ENCODE results near the gene RPL41. TPM values are rescaled to one million over a fixed set of nuclear protein-coding genes. Genes with fewer than 3 reads are reported as not detected.

RPL41 gene
- total RNA-seq, 1 donor from 2014 or later, result 3,580 TPM

- no peaks in the 10 kb centered on the region for H3K9me3 Mint-ChIP-seq (ENCODE audit: unreplicated experiment)
- H3K27me3 Mint-ChIP-seq (ENCODE audit: unreplicated experiment), result no peaks in the 10 kb centered on the region
- peaks cover 30% of the 10 kb centered on the region for H3K4me1 Mint-ChIP-seq (ENCODE audit: unreplicated experiment)
- no peak for TF ChIP-seq CTCF (IDR thresholded peaks at IDR 0.05)
- no peak overlapping the region for H3K4me3 Mint-ChIP-seq (ENCODE audit: unreplicated experiment)
- DNase-seq (ENCODE audit: extremely low spot score, unreplicated experiment), result no peak
- H3K36me3 Mint-ChIP-seq (ENCODE audit: unreplicated experiment), result peaks cover 8% of the 10 kb centered on the region
- no peak overlapping the region for H3K27ac Mint-ChIP-seq (ENCODE audit: unreplicated experiment)
These were observed 13.8 kb upstream of the RPL41 start for GRCh38 chr12:56102683-56103065.

- H3K36me3 Mint-ChIP-seq (ENCODE audit: unreplicated experiment), result peaks cover 9% of the 10 kb centered on the region
- peak overlapping the region; percentile 98 for H3K27ac Mint-ChIP-seq (ENCODE audit: unreplicated experiment)
- no peaks in the 10 kb centered on the region for H3K27me3 Mint-ChIP-seq (ENCODE audit: unreplicated experiment)
- H3K9me3 Mint-ChIP-seq (ENCODE audit: unreplicated experiment), result no peaks in the 10 kb centered on the region
- TF ChIP-seq CTCF (IDR thresholded peaks at IDR 0.05), result no peak
- DNase-seq (ENCODE audit: extremely low spot score, unreplicated experiment), result no peak
- H3K4me1 Mint-ChIP-seq (ENCODE audit: unreplicated experiment), result peaks cover 30% of the 10 kb centered on the region
- peak overlapping the region; percentile 95 for H3K4me3 Mint-ChIP-seq (ENCODE audit: unreplicated experiment)
These were observed 13.2 kb upstream of the RPL41 start for GRCh38 chr12:56103066-56103711.

- Mint-ChIP-seq H3K4me3 (ENCODE audit: unreplicated experiment) (peak overlapping the region; percentile 95), H3K27ac (ENCODE audit: unreplicated experiment) (peak overlapping the region; percentile 98), H3K9me3 (ENCODE audit: unreplicated experiment) (no peaks in the 10 kb centered on the region), H3K36me3 (ENCODE audit: unreplicated experiment) (peaks cover 13% of the 10 kb centered on the region), H3K4me1 (ENCODE audit: unreplicated experiment) (peaks cover 30% of the 10 kb centered on the region), H3K27me3 (ENCODE audit: unreplicated experiment) (no peaks in the 10 kb centered on the region)
- no peak for DNase-seq (ENCODE audit: extremely low spot score, unreplicated experiment)
- TF ChIP-seq CTCF (IDR thresholded peaks at IDR 0.05), result no peak
These were observed 12.7 kb upstream of the RPL41 start for GRCh38 chr12:56103823-56104108.

GRCh38 chr12:56104109-56104814 is 12.2 kb upstream of the RPL41 start, which contains the start of gene PA2G4:
PA2G4 (plus strand) TSS chr12:56104559; CDS start chr12:56104738, 179 bp downstream.
- no peaks in the 10 kb centered on the region for H3K27me3 Mint-ChIP-seq (ENCODE audit: unreplicated experiment)
- peak within 1 kb of the TSS; percentile 98 for H3K27ac Mint-ChIP-seq (ENCODE audit: unreplicated experiment)
- H3K9me3 Mint-ChIP-seq (ENCODE audit: unreplicated experiment), result no peaks in the 10 kb centered on the region
- no peak for TF ChIP-seq CTCF (IDR thresholded peaks at IDR 0.05)
- peak; percentile 99 for DNase-seq (ENCODE audit: extremely low spot score, unreplicated experiment)
- H3K36me3 Mint-ChIP-seq (ENCODE audit: unreplicated experiment), result peaks cover 13% of the 10 kb centered on the region
- H3K4me3 Mint-ChIP-seq (ENCODE audit: unreplicated experiment), result peak within 1 kb of the TSS; percentile 95
- peaks cover 30% of the 10 kb centered on the region for H3K4me1 Mint-ChIP-seq (ENCODE audit: unreplicated experiment)

- Mint-ChIP-seq H3K9me3 (ENCODE audit: unreplicated experiment) (no peaks in the 10 kb centered on the region), H3K27me3 (ENCODE audit: unreplicated experiment) (no peaks in the 10 kb centered on the region), H3K27ac (ENCODE audit: unreplicated experiment) (peak overlapping the region; percentile 98), H3K4me1 (ENCODE audit: unreplicated experiment) (peaks cover 30% of the 10 kb centered on the region), H3K4me3 (ENCODE audit: unreplicated experiment) (peak overlapping the region; percentile 95), H3K36me3 (ENCODE audit: unreplicated experiment) (peaks cover 13% of the 10 kb centered on the region)
- TF ChIP-seq CTCF (IDR thresholded peaks at IDR 0.05), result no peak
- DNase-seq (ENCODE audit: extremely low spot score, unreplicated experiment), result no peak
These were observed 11.4 kb upstream of the RPL41 start for GRCh38 chr12:56104815-56105608.

Data from osteocyte (in vitro differentiated cells).